IMR-90 (cell line): ENCODE measurements around the gene DYNC2H1.

ENCODE experiments used
- BHLHE40 ChIP-seq: fragments of 150-350 bp; IDR thresholded peaks from 2 replicates; pipeline ENCODE4 v1.6.1; 2016; ENCODE audit warnings: mild to moderate bottlenecking, low read depth, low read length
- CTCF ChIP-seq: conservative IDR thresholded peaks from 2 replicates; pipeline ENCODE4 v1.5.1; 2012; ENCODE audit warnings: mild to moderate bottlenecking, low read depth, low read length, improper control_type of control experiment
- MAFK ChIP-seq: IDR thresholded peaks from 2 replicates; pipeline ENCODE4 v1.6.1; 2012; ENCODE audit warnings: low read depth, low read length, improper control_type of control experiment
- RAD21 ChIP-seq: IDR thresholded peaks from 2 replicates; pipeline ENCODE4 v1.6.1; 2012; ENCODE audit warnings: low read length, improper control_type of control experiment
- SMC3 ChIP-seq: fragments of 150-350 bp; IDR thresholded peaks from 2 replicates; pipeline ENCODE4 v1.6.1; 2016; ENCODE audit warnings: low read depth, mild to moderate bottlenecking, antibody characterized with exemption, low read length, moderate library complexity

GRCh38 chr11:103220133-103220532 is 110.9 kb downstream of the DYNC2H1 start:
- TF ChIP-seq CTCF = no peak
- no peak for TF ChIP-seq SMC3
- TF ChIP-seq RAD21 = no peak
- TF ChIP-seq BHLHE40 = no peak
- no peak for TF ChIP-seq MAFK
